ENCODE data around the gene ZDHHC21.
A peak's percentile ranks its signal among the peaks of the same experiment; 100 is the strongest.

ZDHHC21 gene

DNA sequence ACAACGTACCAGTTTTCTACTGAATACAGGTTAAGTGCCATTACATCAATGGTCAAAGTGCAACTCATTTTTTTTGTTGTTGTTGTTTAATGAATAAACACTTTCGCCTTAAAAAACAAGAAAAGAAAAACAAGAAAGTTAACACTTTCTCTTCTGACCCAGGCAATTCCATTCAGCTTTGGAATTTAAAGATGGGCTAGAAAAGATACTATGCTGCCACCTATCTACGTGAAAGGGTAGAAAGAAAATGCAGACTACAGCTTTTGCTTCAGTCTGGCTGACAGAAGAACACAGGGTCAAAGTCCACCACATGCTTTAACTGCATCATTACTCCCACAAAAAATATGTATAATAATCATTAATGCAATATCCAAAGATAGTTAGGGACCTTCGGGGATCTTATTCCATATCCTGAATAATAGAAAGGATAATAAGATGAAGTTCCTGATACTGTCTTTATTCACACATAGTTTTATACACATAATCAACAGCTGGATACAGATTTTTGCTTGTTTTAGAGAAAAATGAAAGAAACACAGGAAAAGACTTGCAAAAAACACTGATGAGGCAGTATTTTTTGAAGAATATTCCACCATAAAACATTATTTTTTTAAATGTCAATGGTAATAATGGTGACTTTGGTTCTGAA is 40.4 kb downstream of the ZDHHC21 start:
- no peak for DNase-seq (ENCODE audit: low read depth)
- H3K4me3 ChIP-seq (ENCODE audit: low read depth, low read length), result no peak overlapping the region
- TF ChIP-seq, protein P1, sequence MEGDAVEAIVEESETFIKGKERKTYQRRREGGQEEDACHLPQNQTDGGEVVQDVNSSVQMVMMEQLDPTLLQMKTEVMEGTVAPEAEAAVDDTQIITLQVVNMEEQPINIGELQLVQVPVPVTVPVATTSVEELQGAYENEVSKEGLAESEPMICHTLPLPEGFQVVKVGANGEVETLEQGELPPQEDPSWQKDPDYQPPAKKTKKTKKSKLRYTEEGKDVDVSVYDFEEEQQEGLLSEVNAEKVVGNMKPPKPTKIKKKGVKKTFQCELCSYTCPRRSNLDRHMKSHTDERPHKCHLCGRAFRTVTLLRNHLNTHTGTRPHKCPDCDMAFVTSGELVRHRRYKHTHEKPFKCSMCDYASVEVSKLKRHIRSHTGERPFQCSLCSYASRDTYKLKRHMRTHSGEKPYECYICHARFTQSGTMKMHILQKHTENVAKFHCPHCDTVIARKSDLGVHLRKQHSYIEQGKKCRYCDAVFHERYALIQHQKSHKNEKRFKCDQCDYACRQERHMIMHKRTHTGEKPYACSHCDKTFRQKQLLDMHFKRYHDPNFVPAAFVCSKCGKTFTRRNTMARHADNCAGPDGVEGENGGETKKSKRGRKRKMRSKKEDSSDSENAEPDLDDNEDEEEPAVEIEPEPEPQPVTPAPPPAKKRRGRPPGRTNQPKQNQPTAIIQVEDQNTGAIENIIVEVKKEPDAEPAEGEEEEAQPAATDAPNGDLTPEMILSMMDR (IDR thresholded peaks at IDR 0.05; ENCODE audit: control insufficient read depth, extremely low read depth, insufficient read depth), result peak; percentile 64

DNA sequence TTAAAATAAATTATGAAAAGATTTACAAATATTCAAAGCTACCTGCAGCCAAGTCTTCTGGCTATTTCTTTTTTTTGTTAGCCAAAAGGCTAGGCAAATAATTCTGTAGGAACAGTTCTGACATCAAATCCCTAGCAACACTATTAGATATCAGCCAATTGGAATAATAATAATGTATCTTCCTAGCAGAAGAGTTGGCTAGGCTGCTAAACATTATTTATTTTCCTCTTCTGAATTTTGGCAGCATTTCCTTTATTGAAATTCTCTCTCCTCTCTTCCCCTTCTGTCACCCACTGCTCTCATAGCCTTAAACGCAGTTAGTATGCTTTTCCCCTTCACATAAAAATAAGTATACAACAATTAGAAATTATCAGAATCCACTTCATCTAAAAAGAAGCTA is 42.6 kb downstream of the ZDHHC21 start:
- peak; percentile 71 for DNase-seq (ENCODE audit: low read depth)
- no peak overlapping the region for H3K4me3 ChIP-seq (ENCODE audit: low read depth, low read length)
- TF ChIP-seq, protein P1 (IDR thresholded peaks at IDR 0.05; ENCODE audit: control insufficient read depth, extremely low read depth, insufficient read depth), result no peak

DNA sequence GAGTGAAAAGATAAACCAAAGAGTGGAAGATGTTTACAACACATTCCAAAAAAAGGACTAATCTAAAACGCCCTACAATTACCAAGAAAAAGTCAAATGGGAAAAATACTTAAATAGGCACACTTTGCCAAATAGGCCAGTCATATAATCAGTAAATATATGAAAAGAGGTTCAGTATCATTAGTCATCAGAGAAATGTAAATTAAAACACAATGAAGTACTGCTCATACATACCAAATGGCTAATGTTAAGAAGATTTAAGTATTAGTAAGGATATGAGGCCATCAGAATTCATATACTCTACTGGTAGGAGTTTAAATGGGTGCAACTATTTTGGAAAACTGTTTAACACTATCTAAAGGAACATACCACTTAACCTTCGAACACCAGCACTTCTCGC is 47.6 kb downstream of the ZDHHC21 start:
- no peak for DNase-seq (ENCODE audit: low read depth)
- no peak overlapping the region for H3K4me3 ChIP-seq (ENCODE audit: low read depth, low read length)
- TF ChIP-seq, protein P1 (IDR thresholded peaks at IDR 0.05; ENCODE audit: control insufficient read depth, extremely low read depth, insufficient read depth), result no peak

DNA sequence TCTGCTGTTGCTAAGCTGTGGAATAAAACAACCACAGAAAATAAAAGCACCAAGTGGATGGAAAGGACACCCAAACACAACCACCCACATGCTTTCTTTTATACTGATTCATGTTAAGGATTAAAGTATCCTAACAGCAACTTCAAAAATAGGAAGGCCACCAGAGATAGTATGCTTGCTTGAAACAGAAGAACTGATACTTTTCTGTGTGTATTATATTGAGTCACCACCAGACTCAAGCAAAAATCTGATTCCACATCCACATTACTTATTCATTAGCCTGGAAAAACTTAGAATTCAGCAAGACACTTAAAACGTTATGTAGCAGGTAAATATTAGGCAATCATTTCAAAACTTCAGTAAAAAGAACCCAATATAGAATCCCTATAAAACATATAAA is 52.3 kb downstream of the ZDHHC21 start:
- TF ChIP-seq, protein P1 (IDR thresholded peaks at IDR 0.05; ENCODE audit: control insufficient read depth, extremely low read depth, insufficient read depth), result no peak
- no peak for DNase-seq (ENCODE audit: low read depth)
- no peak overlapping the region for H3K4me3 ChIP-seq (ENCODE audit: low read depth, low read length)

DNA sequence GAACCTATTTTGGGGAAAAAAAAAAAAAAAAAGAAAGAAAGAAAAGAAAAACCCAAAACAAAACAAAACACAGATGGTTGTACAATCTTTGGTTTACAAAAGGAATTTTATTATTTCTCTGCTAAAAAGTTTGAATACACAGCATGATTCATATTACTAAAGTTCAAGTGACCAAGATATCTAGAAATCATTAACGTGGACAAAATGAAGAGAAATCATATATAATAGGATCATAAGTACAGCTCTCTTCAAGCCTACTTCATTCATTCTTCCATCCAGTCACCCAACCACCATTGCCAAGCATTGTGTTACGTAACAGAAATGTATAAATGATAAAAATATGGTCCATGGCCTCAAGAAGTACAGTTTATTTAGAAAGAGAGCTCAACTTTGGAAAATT is 52.9 kb downstream of the ZDHHC21 start:
- no peak overlapping the region for H3K4me3 ChIP-seq (ENCODE audit: low read depth, low read length)
- TF ChIP-seq, protein P1 (IDR thresholded peaks at IDR 0.05; ENCODE audit: control insufficient read depth, extremely low read depth, insufficient read depth), result no peak
- no peak for DNase-seq (ENCODE audit: low read depth)

DNA sequence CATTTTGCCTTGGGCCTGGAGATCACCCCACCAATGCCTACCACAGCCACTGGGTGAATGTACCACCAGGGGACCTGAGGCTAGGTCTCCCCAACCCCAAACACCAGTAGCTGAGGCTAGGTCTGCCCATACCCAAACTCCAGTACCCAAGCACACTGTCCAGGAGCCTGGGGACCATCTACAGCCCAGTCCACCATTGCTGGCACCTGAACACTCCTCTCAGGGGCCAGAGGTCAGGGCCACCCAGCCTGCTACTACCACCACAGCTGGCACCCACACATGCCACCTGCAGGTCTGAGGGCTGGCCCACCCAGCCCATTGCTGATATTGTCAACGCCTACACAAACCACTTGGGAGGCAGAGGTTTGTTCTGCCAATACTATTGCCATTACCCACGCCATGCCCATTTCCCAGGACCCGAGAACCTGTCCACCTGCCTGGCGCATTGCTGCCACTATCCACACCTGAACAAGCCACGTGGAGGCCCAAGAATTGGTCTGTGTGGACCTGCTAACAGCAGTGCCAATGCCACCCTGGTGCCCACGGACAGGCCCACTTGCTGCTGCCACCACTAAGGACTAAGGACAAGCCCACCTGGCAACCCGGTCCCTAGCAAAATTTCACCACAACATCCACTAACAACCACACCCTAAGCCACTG is 59.2 kb downstream of the ZDHHC21 start:
- no peak overlapping the region for H3K4me3 ChIP-seq (ENCODE audit: low read depth, low read length)
- no peak for DNase-seq (ENCODE audit: low read depth)
- TF ChIP-seq, protein P1 (IDR thresholded peaks at IDR 0.05; ENCODE audit: control insufficient read depth, extremely low read depth, insufficient read depth), result no peak

DNA sequence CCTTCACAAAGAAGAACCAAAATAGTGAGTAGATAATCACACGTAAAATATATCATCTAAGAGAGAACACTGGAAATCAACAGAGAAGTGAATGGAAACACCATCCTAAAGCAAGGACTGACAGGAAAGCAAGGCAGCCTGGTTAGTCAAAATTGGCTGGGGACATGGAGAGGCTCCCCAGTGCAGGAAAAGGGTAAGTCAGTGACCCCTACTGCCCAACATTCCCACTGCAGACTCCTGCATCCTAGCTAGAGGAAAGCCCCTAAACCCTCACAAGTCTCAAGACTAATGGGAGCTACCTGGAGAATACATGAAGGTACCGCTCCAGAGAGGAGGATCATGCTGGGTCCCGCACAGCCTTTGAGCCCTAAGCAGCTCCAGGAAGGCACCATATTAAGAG is 60.1 kb downstream of the ZDHHC21 start:
- no peak for DNase-seq (ENCODE audit: low read depth)
- TF ChIP-seq, protein P1 (IDR thresholded peaks at IDR 0.05; ENCODE audit: control insufficient read depth, extremely low read depth, insufficient read depth), result no peak
- no peak overlapping the region for H3K4me3 ChIP-seq (ENCODE audit: low read depth, low read length)

Data from LNCaP clone FGC (cell line).